SK-N-SH (cell line): ENCODE data around the gene FAM149B1. TPM values are rescaled to one million over a fixed set of nuclear protein-coding genes. Genes with fewer than 3 reads are reported as not detected.

ENCODE experiments used
- CTCF ChIA-PET: fragments of 300-600, 350-600 bp; formaldehyde crosslinking; extraction: SDS; loops from one replicate; lab custom pipeline; 2021; lab: Yijun Ruan, JAX
- POLR2A ChIA-PET: fragments of 350-600 bp; sonication (Branson Sonifier 250); formaldehyde crosslinking; extraction: SDS; loops from one replicate; lab custom pipeline; 2020; ENCODE audit warnings: antibody characterized with exemption, inconsistent platforms; lab: Yijun Ruan, JAX
- DNase-seq: peaks from one replicate; pipeline ENCODE4 v3.0.0; 2012
- H2AFZ ChIP-seq: fragments of 200-600 bp; sonication (generic); 2 replicates; pipeline ENCODE4 v1.8.1; 2016; ENCODE audit warnings: antibody characterized with exemption, mild to moderate bottlenecking, low read depth
- H3F3A ChIP-seq: fragments of 200-600 bp; sonication (generic); replicated peaks from 2 replicates; pipeline ENCODE3; 2016; ENCODE audit warnings: antibody characterized with exemption, mild to moderate bottlenecking; ENCODE audit not compliant: insufficient read depth
- H3K27ac ChIP-seq, 2 experiments: fragments of 200-500 bp in 1 of 2; fragments of 200-600 bp in 1 of 2; sonication (Bioruptor generic) in 1 of 2; sonication (generic), shearing (Covaris generic) in 1 of 2; 2 replicates each; pipeline versions ENCODE4 v1.5.1 to v1.6.1; 2014 to 2016; ENCODE audit warnings: low read depth in 2 of 2, inconsistent platforms in 1 of 2, low read length in 1 of 2, mild to moderate bottlenecking in 1 of 2, mixed read lengths in 1 of 2
- H3K27me3 ChIP-seq: fragments of 200-600 bp; sonication (generic), shearing (Covaris generic); 2 replicates; pipeline ENCODE4 v1.6.1; 2016; ENCODE audit warnings: mixed run types; ENCODE audit not compliant: insufficient read depth
- H3K36me3 ChIP-seq, 2 experiments: fragments of 200-500 bp in 1 of 2; fragments of 200-600 bp in 1 of 2; sonication (Bioruptor generic) in 1 of 2; sonication (generic) in 1 of 2; replicated peaks in 1 of 2; 2 replicates each; pipeline versions ENCODE3 to v1.5.1; 2014 to 2016; ENCODE audit warnings: low read length in 1 of 2, mild to moderate bottlenecking in 1 of 2; ENCODE audit not compliant: insufficient read depth in 2 of 2, control insufficient read depth in 1 of 2
- H3K4me1 ChIP-seq, 2 experiments: fragments of 200-500 bp in 1 of 2; fragments of 200-600 bp in 1 of 2; sonication (Bioruptor generic) in 1 of 2; sonication (generic), shearing (Covaris generic) in 1 of 2; 2 replicates each; pipeline versions ENCODE4 v1.5.1 to v1.6.1; 2014 to 2016; ENCODE audit warnings: low read depth in 1 of 2, low read length in 1 of 2, mixed run types in 1 of 2; ENCODE audit not compliant: insufficient read depth in 2 of 2, control insufficient read depth in 1 of 2
- H3K4me2 ChIP-seq: fragments of 200-600 bp; sonication (generic), shearing (Covaris generic); 2 replicates; pipeline ENCODE4 v1.6.1; 2017; ENCODE audit warnings: mixed run types
- H3K4me3 ChIP-seq, 2 experiments: fragments of 200-500 bp in 1 of 2; fragments of 200-600 bp in 1 of 2; sonication (Bioruptor generic) in 1 of 2; sonication (generic), shearing (Covaris generic) in 1 of 2; 2 replicates each; pipeline versions ENCODE4 v1.5.1 to v1.8.1; 2014 to 2016; ENCODE audit warnings: low read depth in 2 of 2, inconsistent platforms in 1 of 2, low read length in 1 of 2, mild to moderate bottlenecking in 1 of 2, mixed read lengths in 1 of 2, moderate library complexity in 1 of 2
- H3K79me2 ChIP-seq: fragments of 200-600 bp; sonication (generic); 2 replicates; pipeline ENCODE4 v1.8.1; 2017; ENCODE audit warnings: mild to moderate bottlenecking; ENCODE audit not compliant: insufficient read depth
- H3K9ac ChIP-seq: fragments of 200-600 bp; sonication (generic); 2 replicates; pipeline ENCODE4 v1.6.1; 2017; ENCODE audit warnings: mixed run types
- H3K9me2 ChIP-seq: fragments of 200-600 bp; sonication (generic); 2 replicates; pipeline ENCODE4 v1.6.1; 2017; ENCODE audit warnings: mixed run types
- H3K9me3 ChIP-seq: fragments of 200-600 bp; sonication (generic); 2 replicates; pipeline ENCODE4 v1.6.1; 2017; ENCODE audit warnings: mixed run types, mild to moderate bottlenecking, moderate library complexity
- H4K20me1 ChIP-seq: fragments of 200-600 bp; sonication (generic); 2 replicates; pipeline ENCODE4 v1.6.1; 2017; ENCODE audit warnings: mild to moderate bottlenecking, mixed run types; ENCODE audit not compliant: insufficient read depth
- FOSL2 ChIP-seq: IDR thresholded peaks from 2 replicates; pipeline ENCODE4 v1.4.0; 2012; ENCODE audit warnings: low read depth, mild to moderate bottlenecking, moderate library complexity, borderline replicate concordance
- FOXM1 ChIP-seq: IDR thresholded peaks from 2 replicates; pipeline ENCODE4 v1.4.0; 2012; ENCODE audit warnings: low read depth, mild to moderate bottlenecking
- GATA2 ChIP-seq: sonication (generic); formaldehyde crosslinking; IDR thresholded peaks from 2 replicates; pipeline ENCODE4 v1.5.0; 2020; ENCODE audit warnings: mild to moderate bottlenecking, missing genetic modification reagents
- SMC3 ChIP-seq: IDR thresholded peaks from 2 replicates; pipeline ENCODE4 v1.6.1; 2012; ENCODE audit warnings: low read depth, low read length, improper control_type of control experiment
- TCF12 ChIP-seq: IDR thresholded peaks from 2 replicates; pipeline ENCODE4 v1.4.0; 2012
- YY1 ChIP-seq: IDR thresholded peaks from 2 replicates; pipeline ENCODE4 v1.4.0; 2012; ENCODE audit warnings: low read depth, mild to moderate bottlenecking
- WGBS: methylation state at CpG from one replicate; pipeline ENCODE4 v1.1.6; 2017; ENCODE audit warnings: low lambda C conversion rate; 5-methylcytosine and 5-hydroxymethylcytosine counted together
- polyA plus RNA-seq, 3 experiments: library from polyadenylated mRNA; depleted of rRNA; stranded (reverse); fragments of >200 nt; gene quantifications; 2 replicates each; pipeline ENCODE4 v1.2.3, GENCODE V29; 2012
- small RNA-seq, 7 experiments: library from RNA; depleted of rRNA; stranded (forward); fragments of <200 nt; gene quantifications; one replicate each; pipeline ENCODE3, GENCODE V24; 2012
- TF ChIP-seq, protein P1 (sequence below): IDR thresholded peaks from 2 replicates; pipeline ENCODE4 v1.4.0; 2012; ENCODE audit warnings: low read depth, borderline replicate concordance
- TF ChIP-seq, protein P2 (sequence below): fragments of 150-350 bp; IDR thresholded peaks from 2 replicates; pipeline ENCODE4 v1.6.1; 2016; ENCODE audit warnings: mild to moderate bottlenecking, low read depth, low read length
- TF ChIP-seq, protein P3 (sequence below): fragments of 150-350 bp; IDR thresholded peaks from 2 replicates; pipeline ENCODE4 v1.6.1; 2017; ENCODE audit warnings: antibody characterized with exemption, low read length, low read depth, borderline replicate concordance

FAM149B1 gene
- polyA plus RNA-seq, 1 of the 3 experiments (the other 2 are of a cell fraction) = 28.2 TPM

DNA sequence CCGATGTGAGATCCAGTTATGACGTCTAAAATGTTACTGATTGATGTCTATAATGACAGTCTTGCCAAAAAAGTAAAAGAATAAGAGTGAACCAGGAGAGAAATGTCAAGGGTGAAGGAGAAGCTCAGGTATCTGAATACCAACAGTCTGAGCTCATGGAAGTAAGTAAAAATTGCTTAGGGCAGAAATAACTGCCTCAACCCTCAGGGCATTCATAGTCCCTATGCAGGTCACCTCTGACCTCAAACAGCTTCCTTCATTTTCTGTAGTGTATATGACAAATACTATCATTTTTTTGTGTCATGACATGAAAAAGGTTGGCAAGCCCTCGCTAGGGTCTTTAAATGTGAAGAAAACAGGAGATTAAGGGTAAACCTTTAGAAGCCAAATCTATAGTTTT is 125.5 kb downstream of the FAM149B1 start:
- no peaks in the 10 kb centered on the region for H3F3A ChIP-seq
- no peak overlapping the region for H3K4me3 ChIP-seq
- no peaks in the 10 kb centered on the region for H3K9me3 ChIP-seq
- no peak for DNase-seq
- no peak overlapping the region for H3K9ac ChIP-seq
- H3K9me2 ChIP-seq = no peaks in the 10 kb centered on the region
- no peaks in the 10 kb centered on the region for H3K4me1 ChIP-seq
- WGBS = 5% methylated on average over 3 of the region's 3 CpGs
- no peaks in the 10 kb centered on the region for H3K27me3 ChIP-seq
- no peak overlapping the region for H2AFZ ChIP-seq
- no peak overlapping the region for H3K4me2 ChIP-seq
- no peaks in the 10 kb centered on the region for H4K20me1 ChIP-seq
- TF ChIP-seq FOSL2 (no peak), TCF12 (no peak), YY1 (no peak), FOXM1 (no peak), SMC3 (no peak), GATA2 (CRISPR knock-in tag) (no peak)
- TF ChIP-seq, protein P1, sequence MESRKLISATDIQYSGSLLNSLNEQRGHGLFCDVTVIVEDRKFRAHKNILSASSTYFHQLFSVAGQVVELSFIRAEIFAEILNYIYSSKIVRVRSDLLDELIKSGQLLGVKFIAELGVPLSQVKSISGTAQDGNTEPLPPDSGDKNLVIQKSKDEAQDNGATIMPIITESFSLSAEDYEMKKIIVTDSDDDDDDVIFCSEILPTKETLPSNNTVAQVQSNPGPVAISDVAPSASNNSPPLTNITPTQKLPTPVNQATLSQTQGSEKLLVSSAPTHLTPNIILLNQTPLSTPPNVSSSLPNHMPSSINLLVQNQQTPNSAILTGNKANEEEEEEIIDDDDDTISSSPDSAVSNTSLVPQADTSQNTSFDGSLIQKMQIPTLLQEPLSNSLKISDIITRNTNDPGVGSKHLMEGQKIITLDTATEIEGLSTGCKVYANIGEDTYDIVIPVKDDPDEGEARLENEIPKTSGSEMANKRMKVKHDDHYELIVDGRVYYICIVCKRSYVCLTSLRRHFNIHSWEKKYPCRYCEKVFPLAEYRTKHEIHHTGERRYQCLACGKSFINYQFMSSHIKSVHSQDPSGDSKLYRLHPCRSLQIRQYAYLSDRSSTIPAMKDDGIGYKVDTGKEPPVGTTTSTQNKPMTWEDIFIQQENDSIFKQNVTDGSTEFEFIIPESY = no peak
- TF ChIP-seq, protein P2, sequence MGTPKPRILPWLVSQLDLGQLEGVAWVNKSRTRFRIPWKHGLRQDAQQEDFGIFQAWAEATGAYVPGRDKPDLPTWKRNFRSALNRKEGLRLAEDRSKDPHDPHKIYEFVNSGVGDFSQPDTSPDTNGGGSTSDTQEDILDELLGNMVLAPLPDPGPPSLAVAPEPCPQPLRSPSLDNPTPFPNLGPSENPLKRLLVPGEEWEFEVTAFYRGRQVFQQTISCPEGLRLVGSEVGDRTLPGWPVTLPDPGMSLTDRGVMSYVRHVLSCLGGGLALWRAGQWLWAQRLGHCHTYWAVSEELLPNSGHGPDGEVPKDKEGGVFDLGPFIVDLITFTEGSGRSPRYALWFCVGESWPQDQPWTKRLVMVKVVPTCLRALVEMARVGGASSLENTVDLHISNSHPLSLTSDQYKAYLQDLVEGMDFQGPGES = no peak
- TF ChIP-seq, protein P3, sequence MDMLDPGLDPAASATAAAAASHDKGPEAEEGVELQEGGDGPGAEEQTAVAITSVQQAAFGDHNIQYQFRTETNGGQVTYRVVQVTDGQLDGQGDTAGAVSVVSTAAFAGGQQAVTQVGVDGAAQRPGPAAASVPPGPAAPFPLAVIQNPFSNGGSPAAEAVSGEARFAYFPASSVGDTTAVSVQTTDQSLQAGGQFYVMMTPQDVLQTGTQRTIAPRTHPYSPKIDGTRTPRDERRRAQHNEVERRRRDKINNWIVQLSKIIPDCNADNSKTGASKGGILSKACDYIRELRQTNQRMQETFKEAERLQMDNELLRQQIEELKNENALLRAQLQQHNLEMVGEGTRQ = no peak
- ChIA-PET CTCF (interaction anchor here (0.8 to 1.7 kb wide), 2 partner anchors 8 to 30 kb away, joined by 3 to 4 read pairs; no protein-coding TSS in a partner anchor), POLR2A (no interaction called here)
- no peaks in the 10 kb centered on the region for H3K79me2 ChIP-seq
- H3K27ac ChIP-seq = no peak overlapping the region
- peaks cover 0 to 4% of the 10 kb centered on the region in 2 experiments for H3K36me3 ChIP-seq

Small RNA genes within 50 kb of the gene (small RNA-seq; reads per million reads assigned to genes)
- 0 reads per million in 7 experiments for gene RF00019
- 0 reads per million in 7 experiments for gene RNU6-833P
- gene SNORA11F = 2.0 to 642 (median 32.1) reads per million in 7 experiments

Other genes with a start within 250 kb of the FAM149B1 start
- not detected in 2 replicates for gene PLA2G12B, start 213.3 kb upstream of the FAM149B1 start, polyA plus RNA-seq (2012; rRNA removed)
- gene P4HA1, start 71.3 kb upstream of the FAM149B1 start, polyA plus RNA-seq (2012; rRNA removed) = 34.8 and 52.0 TPM in 2 replicates
- 3.4 and 6.0 TPM in 2 replicates for gene NUDT13, start 57.7 kb upstream of the FAM149B1 start, polyA plus RNA-seq (2012; rRNA removed)
- 21.4 and 30.9 TPM in 2 replicates for gene ECD, start 111 bp upstream of the FAM149B1 start, polyA plus RNA-seq (2012; rRNA removed)
- gene DNAJC9, start 79.1 kb downstream of the FAM149B1 start, polyA plus RNA-seq (2012; rRNA removed) = 23.9 and 27.3 TPM in 2 replicates
- gene MRPS16, start 84.5 kb downstream of the FAM149B1 start, polyA plus RNA-seq (2012; rRNA removed) = 75.5 and 78.0 TPM in 2 replicates
- gene CFAP70, start 190.7 kb downstream of the FAM149B1 start, polyA plus RNA-seq (2012; rRNA removed) = 0.74 and 1.9 TPM in 2 replicates
- 65.7 and 88.1 TPM in 2 replicates for gene ANXA7, start 245.9 kb downstream of the FAM149B1 start, polyA plus RNA-seq (2012; rRNA removed)